Measurements from ENCODE around the gene CSMD2. TPM values are rescaled to one million over a fixed set of nuclear protein-coding genes. Genes with fewer than 3 reads are reported as not detected.

Gene CSMD2
- polyA plus RNA-seq, 2 donors, result 0.02 to 0.08 TPM

DNA sequence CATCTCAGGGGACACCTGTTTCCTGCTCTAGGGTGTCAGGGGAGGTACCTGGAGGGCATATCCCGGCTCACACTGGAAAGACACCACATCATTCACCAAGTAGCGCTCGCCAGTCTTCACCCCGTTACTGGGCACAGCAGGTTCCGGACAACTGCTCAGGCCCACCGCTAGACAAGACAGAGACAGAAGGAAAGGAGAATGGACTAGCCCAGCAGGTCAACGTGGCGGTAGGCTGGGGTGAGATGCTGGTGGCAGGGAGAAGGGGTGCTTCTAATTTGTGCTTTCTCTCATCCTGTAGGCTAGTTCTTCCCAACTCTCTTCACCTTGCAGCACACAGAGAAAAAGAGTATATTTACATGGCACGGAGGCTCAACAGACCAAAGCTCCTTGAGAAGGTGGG lies 547.6 kb downstream of the CSMD2 start:
- Histone ChIP-seq H3K4me1 (ENCODE audit: control insufficient read depth in 2 of 2, insufficient read depth in 2 of 2, low read length in 1 of 2) (no peaks in the 10 kb centered on the region), H3K4me3 (ENCODE audit: low read depth in 1 of 2, low read length in 2 of 2) (no peak overlapping the region), H3K9me3 (ENCODE audit: control insufficient read depth in 2 of 2, insufficient read depth in 1 of 2, low read depth in 1 of 2, low read length in 1 of 2) (no peaks in the 10 kb centered on the region), H3K27ac (ENCODE audit: low read depth in 2 of 2, low read length in 1 of 2) (no peak overlapping the region), H3K36me3 (ENCODE audit: control insufficient read depth in 2 of 2, insufficient read depth in 2 of 2, low read length in 1 of 2) (no peaks in the 10 kb centered on the region), H3K27me3 (ENCODE audit: control insufficient read depth in 1 of 2, insufficient read depth in 2 of 2, low read length in 2 of 2) (no peaks in the 10 kb centered on the region)
- 86% methylated on average over 9 of the region's 9 CpGs for WGBS, 2 donors

DNA sequence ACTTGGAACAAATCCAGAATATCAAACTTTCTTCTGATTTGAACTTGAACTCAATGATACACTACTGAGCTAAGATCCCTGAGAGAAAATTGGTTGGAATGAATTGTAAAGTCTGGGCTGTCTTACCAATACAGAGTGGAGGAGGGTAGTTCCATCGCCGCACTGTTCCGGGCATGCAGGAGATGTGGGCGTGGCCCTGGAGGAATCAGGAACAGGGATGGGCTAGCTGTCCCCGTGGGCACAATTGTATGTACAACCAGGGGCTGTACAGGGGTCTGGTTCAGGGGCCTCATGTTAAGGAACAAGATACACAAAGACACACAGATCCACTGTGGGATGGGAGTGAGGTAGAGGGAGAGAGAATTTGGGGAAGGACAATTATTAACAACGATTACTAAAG lies 548.2 kb downstream of the CSMD2 start:
- no peaks in the 10 kb centered on the region for H3K9me3 ChIP-seq (ENCODE audit: control insufficient read depth in 2 of 2, insufficient read depth in 1 of 2, low read depth in 1 of 2, low read length in 1 of 2)
- H3K4me1 ChIP-seq (ENCODE audit: control insufficient read depth in 2 of 2, insufficient read depth in 2 of 2, low read length in 1 of 2), result no peaks in the 10 kb centered on the region
- 47 to 54% methylated on average over 6 of the region's 6 CpGs for WGBS, 2 donors
- H3K27me3 ChIP-seq (ENCODE audit: control insufficient read depth in 1 of 2, insufficient read depth in 2 of 2, low read length in 2 of 2), result no peaks in the 10 kb centered on the region
- H3K36me3 ChIP-seq (ENCODE audit: control insufficient read depth in 2 of 2, insufficient read depth in 2 of 2, low read length in 1 of 2), result no peaks in the 10 kb centered on the region
- no peak overlapping the region for H3K4me3 ChIP-seq (ENCODE audit: low read depth in 1 of 2, low read length in 2 of 2)
- H3K27ac ChIP-seq (ENCODE audit: low read depth in 2 of 2, low read length in 1 of 2), result no peak overlapping the region

DNA sequence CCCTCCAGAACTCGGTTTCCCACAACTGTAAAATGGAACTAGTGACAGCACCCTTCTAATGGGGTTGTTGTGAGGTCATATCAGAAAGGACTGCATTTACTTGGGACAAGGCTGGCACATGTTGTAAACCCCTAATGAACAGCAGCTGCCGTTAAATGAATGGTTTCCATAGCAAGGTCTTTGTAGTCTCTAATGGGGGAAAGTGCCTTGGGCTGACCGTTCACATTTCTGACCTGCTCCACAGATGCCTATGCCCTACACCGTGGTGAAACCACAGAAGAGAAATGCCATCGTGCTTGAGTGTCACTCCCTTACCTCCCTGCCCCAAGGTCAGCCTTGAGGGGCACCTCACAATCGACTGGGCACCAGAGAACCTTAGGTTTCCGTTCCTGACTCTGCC lies 549.5 kb downstream of the CSMD2 start:
- WGBS, 2 donors, result 48 to 54% methylated on average over 7 of the region's 7 CpGs

DNA sequence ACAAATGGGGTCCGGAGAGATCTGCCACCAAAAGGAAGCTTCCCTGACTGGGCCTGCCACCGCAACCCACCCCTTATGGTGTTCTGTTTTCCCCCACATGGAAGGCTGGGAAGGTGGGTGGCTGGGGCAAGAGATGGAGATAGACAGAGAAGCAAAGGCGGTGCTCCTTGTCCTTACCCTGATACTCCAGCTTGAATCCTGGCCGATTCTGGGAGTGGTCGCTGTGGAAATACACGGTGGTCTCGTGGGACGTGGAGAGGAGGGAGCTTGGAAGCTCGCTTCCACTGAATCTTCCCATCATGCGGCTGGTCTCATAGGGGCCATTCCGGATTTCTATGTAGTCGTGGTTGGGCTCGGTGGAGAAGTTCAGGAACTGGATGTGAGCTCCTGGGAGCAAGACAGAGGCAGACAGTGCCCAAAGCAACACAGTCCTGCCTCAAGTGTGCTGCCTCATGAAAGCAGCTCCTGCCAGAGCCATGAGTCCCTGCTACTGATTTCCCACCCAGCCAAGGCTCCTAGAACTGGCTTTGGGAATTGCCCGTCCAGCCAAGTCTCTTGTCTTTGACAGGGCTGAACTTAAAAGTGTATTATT lies 554.1 kb downstream of the CSMD2 start:
- Histone ChIP-seq H3K27me3 (ENCODE audit: control insufficient read depth in 1 of 2, insufficient read depth in 2 of 2, low read length in 2 of 2) (no peaks in the 10 kb centered on the region), H3K4me3 (ENCODE audit: low read depth in 1 of 2, low read length in 2 of 2) (no peak overlapping the region), H3K36me3 (ENCODE audit: control insufficient read depth in 2 of 2, insufficient read depth in 2 of 2, low read length in 1 of 2) (no peaks in the 10 kb centered on the region), H3K4me1 (ENCODE audit: control insufficient read depth in 2 of 2, insufficient read depth in 2 of 2, low read length in 1 of 2) (peaks cover 0 to 3% of the 10 kb centered on the region in 2 donors), H3K27ac (ENCODE audit: low read depth in 2 of 2, low read length in 1 of 2) (no peak overlapping the region), H3K9me3 (ENCODE audit: control insufficient read depth in 2 of 2, insufficient read depth in 1 of 2, low read depth in 1 of 2, low read length in 1 of 2) (no peaks in the 10 kb centered on the region)
- 76 to 81% methylated on average over 14 of the region's 14 CpGs for WGBS, 2 donors

More for the DNA sequence above, 549.5 kb downstream of the CSMD2 start:
- Histone ChIP-seq H3K4me1 (ENCODE audit: control insufficient read depth in 2 of 2, insufficient read depth in 2 of 2, low read length in 1 of 2) (no peaks in the 10 kb centered on the region), H3K36me3 (ENCODE audit: control insufficient read depth in 2 of 2, insufficient read depth in 2 of 2, low read length in 1 of 2) (no peaks in the 10 kb centered on the region), H3K4me3 (ENCODE audit: low read depth in 1 of 2, low read length in 2 of 2) (no peak overlapping the region), H3K9me3 (ENCODE audit: control insufficient read depth in 2 of 2, insufficient read depth in 1 of 2, low read depth in 1 of 2, low read length in 1 of 2) (no peaks in the 10 kb centered on the region), H3K27ac (ENCODE audit: low read depth in 2 of 2, low read length in 1 of 2) (no peak overlapping the region), H3K27me3 (ENCODE audit: control insufficient read depth in 1 of 2, insufficient read depth in 2 of 2, low read length in 2 of 2) (no peaks in the 10 kb centered on the region)

DNA sequence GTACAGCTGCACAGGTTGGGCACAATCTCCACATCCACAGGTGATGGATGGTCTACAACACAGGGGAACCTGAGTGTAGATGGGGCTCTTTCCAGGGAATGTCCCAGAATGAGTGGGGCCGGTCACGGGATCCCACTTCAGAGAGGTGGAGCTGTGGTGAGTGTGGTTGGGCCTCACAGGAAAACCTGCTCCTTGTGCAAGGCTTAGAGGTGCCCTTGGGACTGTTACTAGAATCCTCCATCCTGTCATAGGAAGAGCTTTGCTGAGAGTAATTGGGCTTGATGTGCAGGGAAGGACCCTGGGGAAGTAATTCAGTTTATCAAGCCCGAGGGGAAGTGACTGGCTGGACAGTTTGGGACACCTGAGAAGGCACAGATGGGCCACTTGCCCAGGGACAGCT lies 554.6 kb downstream of the CSMD2 start:
- whole genome bisulfite sequencing, 2 donors, result 68 to 71% methylated on average over 3 of the region's 3 CpGs
- Histone ChIP-seq H3K4me3 (ENCODE audit: low read depth in 1 of 2, low read length in 2 of 2) (no peak overlapping the region), H3K27ac (ENCODE audit: low read depth in 2 of 2, low read length in 1 of 2) (no peak overlapping the region), H3K27me3 (ENCODE audit: control insufficient read depth in 1 of 2, insufficient read depth in 2 of 2, low read length in 2 of 2) (no peaks in the 10 kb centered on the region), H3K4me1 (ENCODE audit: control insufficient read depth in 2 of 2, insufficient read depth in 2 of 2, low read length in 1 of 2) (peaks cover 0 to 3% of the 10 kb centered on the region in 2 donors), H3K36me3 (ENCODE audit: control insufficient read depth in 2 of 2, insufficient read depth in 2 of 2, low read length in 1 of 2) (no peaks in the 10 kb centered on the region), H3K9me3 (ENCODE audit: control insufficient read depth in 2 of 2, insufficient read depth in 1 of 2, low read depth in 1 of 2, low read length in 1 of 2) (no peaks in the 10 kb centered on the region)

DNA sequence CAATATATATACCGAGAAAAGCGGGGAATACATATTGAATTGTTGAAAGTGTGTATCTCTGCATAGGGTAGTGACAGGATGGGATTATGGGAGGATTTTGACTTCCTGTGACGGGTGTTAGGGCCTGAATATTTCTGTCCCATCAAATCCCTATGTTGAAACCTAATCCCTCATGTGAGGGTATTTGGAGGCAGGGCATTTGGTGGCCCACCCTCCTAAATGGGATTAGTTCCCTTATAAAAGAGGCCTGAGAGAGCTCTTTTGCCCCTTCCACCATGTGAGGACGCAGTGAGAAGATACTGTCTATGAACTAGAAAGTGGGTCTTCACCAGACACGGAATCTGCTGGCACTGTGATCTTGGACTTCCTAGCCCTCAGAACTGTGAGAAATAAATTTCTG lies 555.3 kb downstream of the CSMD2 start:
- no peak overlapping the region for H3K27ac ChIP-seq (ENCODE audit: low read depth in 2 of 2, low read length in 1 of 2)
- peaks cover 0 to 2% of the 10 kb centered on the region in 2 donors for H3K9me3 ChIP-seq (ENCODE audit: control insufficient read depth in 2 of 2, insufficient read depth in 1 of 2, low read depth in 1 of 2, low read length in 1 of 2)
- H3K27me3 ChIP-seq (ENCODE audit: control insufficient read depth in 1 of 2, insufficient read depth in 2 of 2, low read length in 2 of 2), result no peaks in the 10 kb centered on the region
- H3K36me3 ChIP-seq (ENCODE audit: control insufficient read depth in 2 of 2, insufficient read depth in 2 of 2, low read length in 1 of 2), result no peaks in the 10 kb centered on the region
- WGBS, 2 donors, result 90 to 95% methylated on average over 5 of the region's 5 CpGs
- H3K4me3 ChIP-seq (ENCODE audit: low read depth in 1 of 2, low read length in 2 of 2), result no peak overlapping the region
- peaks cover 0 to 3% of the 10 kb centered on the region in 2 donors for H3K4me1 ChIP-seq (ENCODE audit: control insufficient read depth in 2 of 2, insufficient read depth in 2 of 2, low read length in 1 of 2)

DNA sequence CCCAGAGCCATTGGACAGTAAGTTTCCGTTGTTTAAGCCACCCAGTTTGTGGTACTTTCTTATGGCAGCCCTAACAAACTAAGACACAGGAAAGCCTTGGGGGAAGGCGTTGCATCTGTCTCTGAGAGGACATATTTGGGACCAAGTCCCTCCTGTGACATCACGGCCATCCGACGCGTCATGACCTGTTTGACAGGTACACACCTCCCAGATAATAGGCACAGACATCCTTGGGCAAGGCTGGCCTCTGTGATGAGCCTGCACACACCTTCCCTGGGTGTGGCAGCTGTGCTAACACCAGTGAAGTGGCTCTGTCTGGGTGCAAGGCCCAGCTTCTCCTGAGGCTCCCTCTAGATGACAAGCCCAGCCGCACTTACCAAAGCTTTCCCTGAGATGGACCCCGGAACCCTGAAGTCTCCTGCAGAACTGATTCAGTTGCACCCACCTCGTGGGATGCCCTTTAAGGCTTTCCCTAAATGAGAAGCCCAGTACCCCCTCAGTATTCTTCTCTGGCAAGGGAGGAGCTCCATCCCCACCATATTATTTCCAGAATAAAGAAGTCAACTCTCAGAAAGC lies 556.1 kb downstream of the CSMD2 start:
- Histone ChIP-seq H3K9me3 (ENCODE audit: control insufficient read depth in 2 of 2, insufficient read depth in 1 of 2, low read depth in 1 of 2, low read length in 1 of 2) (peaks cover 0 to 2% of the 10 kb centered on the region in 2 donors), H3K4me1 (ENCODE audit: control insufficient read depth in 2 of 2, insufficient read depth in 2 of 2, low read length in 1 of 2) (peaks cover 0 to 3% of the 10 kb centered on the region in 2 donors), H3K27me3 (ENCODE audit: control insufficient read depth in 1 of 2, insufficient read depth in 2 of 2, low read length in 2 of 2) (no peaks in the 10 kb centered on the region), H3K27ac (ENCODE audit: low read depth in 2 of 2, low read length in 1 of 2) (no peak overlapping the region), H3K36me3 (ENCODE audit: control insufficient read depth in 2 of 2, insufficient read depth in 2 of 2, low read length in 1 of 2) (no peaks in the 10 kb centered on the region), H3K4me3 (ENCODE audit: low read depth in 1 of 2, low read length in 2 of 2) (no peak overlapping the region)
- WGBS, 2 donors, result 87 to 88% methylated on average over 9 of the region's 9 CpGs

DNA sequence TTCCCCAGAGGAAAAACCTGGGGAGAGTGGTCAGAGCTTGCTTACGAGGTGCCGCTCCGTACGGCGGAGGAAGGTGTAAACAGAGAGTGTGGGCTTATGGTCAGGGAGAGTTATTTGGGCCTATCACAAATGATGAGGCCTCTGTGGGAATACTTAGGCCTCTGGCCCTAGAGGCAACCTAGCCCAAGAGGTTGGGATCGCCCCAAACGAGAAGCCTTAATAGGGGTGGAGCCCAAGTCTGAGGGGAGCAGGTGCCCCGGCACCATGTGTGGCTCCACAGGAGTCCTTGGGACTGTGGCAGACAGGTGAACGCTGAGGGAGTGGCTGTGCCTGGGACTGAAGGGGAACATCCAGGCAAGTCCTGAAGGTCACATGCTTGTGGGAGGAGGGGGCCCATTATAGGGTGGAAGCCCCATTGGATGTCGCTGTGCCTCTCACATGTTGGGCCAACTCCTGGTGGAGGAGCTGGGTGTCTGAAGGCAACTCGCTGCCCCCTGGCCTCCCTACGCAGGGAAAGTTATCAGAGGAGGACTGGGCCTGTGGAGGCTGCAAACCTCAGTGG lies 557.5 kb downstream of the CSMD2 start:
- no peaks in the 10 kb centered on the region for H3K27me3 ChIP-seq (ENCODE audit: control insufficient read depth in 1 of 2, insufficient read depth in 2 of 2, low read length in 2 of 2)
- WGBS, 2 donors, result 86 to 88% methylated on average over 12 of the region's 12 CpGs

DNA sequence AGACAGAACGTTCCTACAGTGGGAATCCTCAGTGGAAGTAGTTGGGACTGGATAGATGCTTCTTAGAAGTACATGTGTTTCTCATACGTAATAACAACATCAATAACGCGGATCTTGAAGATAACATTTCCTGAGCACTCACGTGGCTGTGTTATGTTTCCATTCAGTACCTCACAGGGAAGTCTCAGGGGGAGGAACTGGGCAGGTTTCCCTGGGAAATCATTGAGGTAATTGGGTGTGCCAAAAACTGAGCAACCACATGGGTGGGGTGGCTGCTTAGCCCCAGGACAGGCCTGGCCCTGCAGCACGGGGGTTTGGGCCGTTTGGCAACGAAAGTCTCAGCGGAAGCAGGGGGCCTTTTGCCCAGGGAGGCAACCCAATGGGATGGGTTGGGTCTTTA lies 558.8 kb downstream of the CSMD2 start:
- Histone ChIP-seq H3K27ac (ENCODE audit: low read depth in 2 of 2, low read length in 1 of 2) (no peak overlapping the region), H3K4me3 (ENCODE audit: low read depth in 1 of 2, low read length in 2 of 2) (no peak overlapping the region), H3K36me3 (ENCODE audit: control insufficient read depth in 2 of 2, insufficient read depth in 2 of 2, low read length in 1 of 2) (no peaks in the 10 kb centered on the region), H3K27me3 (ENCODE audit: control insufficient read depth in 1 of 2, insufficient read depth in 2 of 2, low read length in 2 of 2) (no peaks in the 10 kb centered on the region), H3K9me3 (ENCODE audit: control insufficient read depth in 2 of 2, insufficient read depth in 1 of 2, low read depth in 1 of 2, low read length in 1 of 2) (peaks cover 0 to 2% of the 10 kb centered on the region in 2 donors), H3K4me1 (ENCODE audit: control insufficient read depth in 2 of 2, insufficient read depth in 2 of 2, low read length in 1 of 2) (peaks cover 0 to 3% of the 10 kb centered on the region in 2 donors)
- 50 to 61% methylated on average over 9 of the region's 9 CpGs for WGBS, 2 donors

More for the DNA sequence above, 557.5 kb downstream of the CSMD2 start:
- H3K4me3 ChIP-seq (ENCODE audit: low read depth in 1 of 2, low read length in 2 of 2), result no peak overlapping the region
- H3K27ac ChIP-seq (ENCODE audit: low read depth in 2 of 2, low read length in 1 of 2), result no peak overlapping the region
- H3K36me3 ChIP-seq (ENCODE audit: control insufficient read depth in 2 of 2, insufficient read depth in 2 of 2, low read length in 1 of 2), result no peaks in the 10 kb centered on the region
- peaks cover 0 to 3% of the 10 kb centered on the region in 2 donors for H3K4me1 ChIP-seq (ENCODE audit: control insufficient read depth in 2 of 2, insufficient read depth in 2 of 2, low read length in 1 of 2)
- peaks cover 0 to 2% of the 10 kb centered on the region in 2 donors for H3K9me3 ChIP-seq (ENCODE audit: control insufficient read depth in 2 of 2, insufficient read depth in 1 of 2, low read depth in 1 of 2, low read length in 1 of 2)

DNA sequence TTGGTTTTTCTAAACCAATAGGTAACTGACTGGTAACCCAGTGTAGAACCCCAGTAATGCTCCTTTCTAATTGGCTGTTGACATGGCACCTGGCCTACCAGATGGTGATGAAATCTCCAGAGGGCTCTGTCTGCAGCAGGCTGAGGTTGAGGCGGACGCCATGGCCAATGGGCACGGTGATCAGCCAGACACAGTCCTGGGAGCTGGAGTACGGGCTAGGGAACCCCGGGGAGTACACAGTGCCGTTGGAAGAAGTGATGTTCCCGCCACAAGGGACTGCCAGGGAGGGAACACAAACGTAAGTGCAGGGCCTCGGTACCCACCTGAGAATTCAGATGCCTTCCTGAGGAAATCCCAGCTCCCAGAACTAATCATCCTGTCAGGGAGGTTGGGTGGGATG lies 562.8 kb downstream of the CSMD2 start:
- H3K36me3 ChIP-seq (ENCODE audit: control insufficient read depth in 2 of 2, insufficient read depth in 2 of 2, low read length in 1 of 2), result no peaks in the 10 kb centered on the region
- H3K4me1 ChIP-seq (ENCODE audit: control insufficient read depth in 2 of 2, insufficient read depth in 2 of 2, low read length in 1 of 2), result peaks cover 0 to 3% of the 10 kb centered on the region in 2 donors
- peaks cover 0 to 2% of the 10 kb centered on the region in 2 donors for H3K9me3 ChIP-seq (ENCODE audit: control insufficient read depth in 2 of 2, insufficient read depth in 1 of 2, low read depth in 1 of 2, low read length in 1 of 2)
- WGBS, 2 donors, result 90 to 93% methylated on average over 9 of the region's 9 CpGs
- H3K27ac ChIP-seq (ENCODE audit: low read depth in 2 of 2, low read length in 1 of 2), result no peak overlapping the region
- no peak overlapping the region for H3K4me3 ChIP-seq (ENCODE audit: low read depth in 1 of 2, low read length in 2 of 2)
- H3K27me3 ChIP-seq (ENCODE audit: control insufficient read depth in 1 of 2, insufficient read depth in 2 of 2, low read length in 2 of 2), result no peaks in the 10 kb centered on the region
